Neural cell (in vitro differentiated cells): Measurements from ENCODE around the gene CCSER2.

Experiments
- EP300 ChIP-seq: fragments of 450-650 bp; conservative IDR thresholded peaks from 2 replicates; pipeline ENCODE4 v1.6.1; 2014; ENCODE audit warnings: antibody characterized with exemption, mild to moderate bottlenecking, moderate library complexity; ENCODE audit not compliant: poor library complexity, severe bottlenecking
- EZH2 ChIP-seq: fragments of 200-600, 300-800 bp; shearing (Covaris generic), sonication (generic); IDR thresholded peaks from 2 replicates; pipeline ENCODE4 v1.6.1; 2014; ENCODE audit warnings: antibody characterized with exemption, low read length, borderline replicate concordance, mild to moderate bottlenecking; ENCODE audit not compliant: insufficient read depth, poor library complexity, severe bottlenecking
- SMC3 ChIP-seq: fragments of 450-650 bp; conservative IDR thresholded peaks from 2 replicates; pipeline ENCODE4 v1.6.1; 2014; ENCODE audit warnings: antibody characterized with exemption, mild to moderate bottlenecking, moderate library complexity; ENCODE audit not compliant: poor library complexity
- TAF1 ChIP-seq: IDR thresholded peaks from 2 replicates; pipeline ENCODE4 v1.6.1; 2012; ENCODE audit warnings: low read depth
- TF ChIP-seq, protein P1 (sequence below): fragments of 450-650 bp; IDR thresholded peaks from 2 replicates; pipeline ENCODE4 v1.5.1; 2014; ENCODE audit warnings: antibody characterized with exemption, mild to moderate bottlenecking, moderate library complexity; ENCODE audit not compliant: poor library complexity, severe bottlenecking

GRCh38 chr10:84469470-84469869 is 141.1 kb downstream of the CCSER2 start:
- no peak for TF ChIP-seq EZH2
- TF ChIP-seq, protein P1, sequence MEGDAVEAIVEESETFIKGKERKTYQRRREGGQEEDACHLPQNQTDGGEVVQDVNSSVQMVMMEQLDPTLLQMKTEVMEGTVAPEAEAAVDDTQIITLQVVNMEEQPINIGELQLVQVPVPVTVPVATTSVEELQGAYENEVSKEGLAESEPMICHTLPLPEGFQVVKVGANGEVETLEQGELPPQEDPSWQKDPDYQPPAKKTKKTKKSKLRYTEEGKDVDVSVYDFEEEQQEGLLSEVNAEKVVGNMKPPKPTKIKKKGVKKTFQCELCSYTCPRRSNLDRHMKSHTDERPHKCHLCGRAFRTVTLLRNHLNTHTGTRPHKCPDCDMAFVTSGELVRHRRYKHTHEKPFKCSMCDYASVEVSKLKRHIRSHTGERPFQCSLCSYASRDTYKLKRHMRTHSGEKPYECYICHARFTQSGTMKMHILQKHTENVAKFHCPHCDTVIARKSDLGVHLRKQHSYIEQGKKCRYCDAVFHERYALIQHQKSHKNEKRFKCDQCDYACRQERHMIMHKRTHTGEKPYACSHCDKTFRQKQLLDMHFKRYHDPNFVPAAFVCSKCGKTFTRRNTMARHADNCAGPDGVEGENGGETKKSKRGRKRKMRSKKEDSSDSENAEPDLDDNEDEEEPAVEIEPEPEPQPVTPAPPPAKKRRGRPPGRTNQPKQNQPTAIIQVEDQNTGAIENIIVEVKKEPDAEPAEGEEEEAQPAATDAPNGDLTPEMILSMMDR, result no peak
- no peak for TF ChIP-seq SMC3
- no peak for TF ChIP-seq TAF1
- no peak for TF ChIP-seq EP300
